ENCODE data around the gene WEE2. TPM values are rescaled to one million over a fixed set of nuclear protein-coding genes. Genes with fewer than 3 reads are reported as not detected.

Gene WEE2
- total RNA-seq (2014; rRNA removed; shearing (Covaris generic)) = 0.76 TPM in 1 of 2 replicates, not detected in the other

DNA sequence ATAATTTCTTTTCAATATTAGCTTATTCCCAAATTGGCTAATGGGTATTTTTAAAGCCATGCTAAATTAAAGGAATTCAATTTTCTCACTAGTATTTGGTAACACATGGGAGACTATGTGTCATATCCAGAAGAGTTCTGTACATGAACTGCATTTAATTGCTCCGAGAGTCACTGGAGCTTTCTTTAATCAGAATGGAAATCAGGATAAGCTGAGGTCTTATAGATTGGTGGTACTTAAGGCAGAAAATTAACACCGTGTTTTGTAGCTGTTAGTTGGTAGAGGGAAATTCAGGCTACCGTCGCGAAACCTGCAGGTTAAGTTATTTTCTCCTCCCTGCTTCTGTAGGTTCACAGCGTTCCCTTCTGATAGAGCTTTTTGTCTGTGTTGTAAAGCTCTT lies at the start of gene WEE2:
WEE2 (plus strand) TSS at position 3 of the 400 bp plus-strand sequence. CDS start 406 bp downstream, outside the sequence.
- H3K27me3 ChIP-seq (ENCODE audit: control insufficient read depth, insufficient read depth, low read length) = peaks cover under 1% of the 10 kb centered on the region; the same call in 1 of the 2 replicates
- H3K4me3 ChIP-seq (ENCODE audit: insufficient read depth, low read depth, low read length) = no peak within 1 kb of the TSS
- H3K36me3 ChIP-seq (replicated peaks; ENCODE audit: control insufficient read depth, insufficient read depth, low read length) = no peaks in the 10 kb centered on the region
- DNase-seq = no peak

- no peak for DNase-seq
- no peak overlapping the region for H3K4me3 ChIP-seq (ENCODE audit: insufficient read depth, low read depth, low read length)
- peaks cover 10% of the 10 kb centered on the region for H3K36me3 ChIP-seq (replicated peaks; ENCODE audit: control insufficient read depth, insufficient read depth, low read length)
- no peaks in the 10 kb centered on the region for H3K27me3 ChIP-seq (ENCODE audit: control insufficient read depth, insufficient read depth, low read length)
These were observed 48.7 kb upstream of the WEE2 start for GRCh38 chr7:141659501-141659900.

DNA sequence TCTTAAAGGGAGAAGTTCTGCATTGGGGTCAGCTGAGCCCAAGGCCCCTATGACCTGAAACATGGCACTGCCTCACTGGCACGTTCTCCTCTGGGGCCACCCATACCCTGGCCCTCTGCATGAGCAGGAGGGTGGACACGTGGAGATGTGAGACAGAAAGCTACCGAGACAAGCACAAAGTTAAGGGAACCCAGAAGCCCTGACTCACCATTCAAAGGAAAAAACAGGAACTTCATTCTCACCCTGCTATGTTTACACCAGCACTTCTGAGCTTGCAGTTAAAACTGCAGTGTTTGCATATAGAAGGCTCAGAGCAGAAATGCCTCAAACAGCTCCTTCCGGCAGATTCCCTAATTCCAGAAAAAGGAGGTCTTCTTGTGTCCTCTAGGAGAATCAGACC lies 47.9 kb upstream of the WEE2 start:
- H3K27me3 ChIP-seq (ENCODE audit: control insufficient read depth, insufficient read depth, low read length) = no peaks in the 10 kb centered on the region
- DNase-seq = no peak
- no peak overlapping the region for H3K4me3 ChIP-seq (ENCODE audit: insufficient read depth, low read depth, low read length)
- peaks cover 13% of the 10 kb centered on the region for H3K36me3 ChIP-seq (replicated peaks; ENCODE audit: control insufficient read depth, insufficient read depth, low read length)

GRCh38 chr7:141663081-141663849 lies 44.9 kb upstream of the WEE2 start:
- Histone ChIP-seq H3K36me3 (replicated peaks; ENCODE audit: control insufficient read depth, insufficient read depth, low read length) (peaks cover 11% of the 10 kb centered on the region), H3K4me3 (ENCODE audit: insufficient read depth, low read depth, low read length) (no peak overlapping the region), H3K27me3 (ENCODE audit: control insufficient read depth, insufficient read depth, low read length) (no peaks in the 10 kb centered on the region)
- no peak for DNase-seq

DNA sequence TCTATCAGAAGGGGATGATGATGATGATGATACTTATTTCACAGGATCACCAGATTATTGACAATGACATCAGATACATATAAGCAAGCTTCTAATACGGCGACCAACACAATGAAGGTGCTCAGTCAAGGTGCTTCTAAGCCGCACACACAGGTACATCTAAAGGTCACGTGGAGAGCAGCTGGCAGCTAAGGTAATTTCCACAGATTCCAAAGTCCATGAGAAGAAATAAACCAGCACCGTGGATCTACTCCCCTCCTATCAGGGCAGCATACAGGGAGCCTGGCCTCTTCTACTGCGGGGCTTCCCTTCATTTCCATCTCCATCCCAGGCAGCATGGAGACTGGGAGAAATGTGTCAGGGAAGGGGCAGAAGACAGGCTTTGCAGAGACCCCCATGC lies 43.7 kb upstream of the WEE2 start:
- no peak for DNase-seq
- H3K27me3 ChIP-seq (ENCODE audit: control insufficient read depth, insufficient read depth, low read length) = no peaks in the 10 kb centered on the region
- peaks cover 11% of the 10 kb centered on the region for H3K36me3 ChIP-seq (replicated peaks; ENCODE audit: control insufficient read depth, insufficient read depth, low read length)
- no peak overlapping the region for H3K4me3 ChIP-seq (ENCODE audit: insufficient read depth, low read depth, low read length)

GRCh38 chr7:141665208-141666035 lies 42.7 kb upstream of the WEE2 start:
- Histone ChIP-seq H3K4me3 (ENCODE audit: insufficient read depth, low read depth, low read length) (no peak overlapping the region), H3K36me3 (replicated peaks; ENCODE audit: control insufficient read depth, insufficient read depth, low read length) (peaks cover 11% of the 10 kb centered on the region), H3K27me3 (ENCODE audit: control insufficient read depth, insufficient read depth, low read length) (no peaks in the 10 kb centered on the region)
- no peak for DNase-seq

GRCh38 chr7:141666071-141666470 lies 42.1 kb upstream of the WEE2 start:
- H3K27me3 ChIP-seq (ENCODE audit: control insufficient read depth, insufficient read depth, low read length) = no peaks in the 10 kb centered on the region
- peaks cover 10% of the 10 kb centered on the region for H3K36me3 ChIP-seq (replicated peaks; ENCODE audit: control insufficient read depth, insufficient read depth, low read length)
- no peak for DNase-seq
- H3K4me3 ChIP-seq (ENCODE audit: insufficient read depth, low read depth, low read length) = no peak overlapping the region

DNA sequence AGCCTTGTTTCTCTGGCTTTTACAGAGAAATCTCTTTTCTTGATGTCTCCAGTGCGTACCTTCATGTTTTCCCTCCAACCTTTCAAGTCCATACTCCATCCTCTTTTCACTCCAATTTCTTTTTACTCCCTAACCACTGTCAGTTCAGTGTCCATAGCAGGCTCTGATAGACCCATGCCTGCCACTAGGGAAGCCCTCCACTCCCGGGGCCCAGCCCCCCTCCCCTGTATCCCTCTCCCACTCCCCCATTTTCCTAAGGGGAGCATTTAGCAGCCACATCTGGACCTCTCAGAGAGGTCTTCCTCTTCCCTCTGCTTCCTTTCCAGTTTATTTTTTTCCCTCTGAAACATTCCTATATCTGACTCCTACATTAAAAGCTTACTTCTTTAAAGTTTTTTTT lies 39.3 kb upstream of the WEE2 start:
- no peak overlapping the region for H3K4me3 ChIP-seq (ENCODE audit: insufficient read depth, low read depth, low read length)
- H3K27me3 ChIP-seq (ENCODE audit: control insufficient read depth, insufficient read depth, low read length) = no peaks in the 10 kb centered on the region
- DNase-seq = peak; percentile 49
- H3K36me3 ChIP-seq (replicated peaks; ENCODE audit: control insufficient read depth, insufficient read depth, low read length) = peaks cover 4% of the 10 kb centered on the region

- H3K27me3 ChIP-seq (ENCODE audit: control insufficient read depth, insufficient read depth, low read length) = no peaks in the 10 kb centered on the region
- no peaks in the 10 kb centered on the region; the same call in 1 of the 2 replicates for H3K36me3 ChIP-seq (replicated peaks; ENCODE audit: control insufficient read depth, insufficient read depth, low read length)
These were observed 36.3 kb upstream of the WEE2 start for GRCh38 chr7:141671705-141672496.

GRCh38 chr7:141673346-141673745 lies 34.8 kb upstream of the WEE2 start:
- no peaks in the 10 kb centered on the region; the same call in 1 of the 2 replicates for H3K36me3 ChIP-seq (replicated peaks; ENCODE audit: control insufficient read depth, insufficient read depth, low read length)
- no peak for DNase-seq
- no peaks in the 10 kb centered on the region for H3K27me3 ChIP-seq (ENCODE audit: control insufficient read depth, insufficient read depth, low read length)
- H3K4me3 ChIP-seq (ENCODE audit: insufficient read depth, low read depth, low read length) = no peak overlapping the region

More at GRCh38 chr7:141671705-141672496, 36.3 kb upstream of the WEE2 start:
- H3K4me3 ChIP-seq (ENCODE audit: insufficient read depth, low read depth, low read length) = no peak overlapping the region
- no peak for DNase-seq

DNA sequence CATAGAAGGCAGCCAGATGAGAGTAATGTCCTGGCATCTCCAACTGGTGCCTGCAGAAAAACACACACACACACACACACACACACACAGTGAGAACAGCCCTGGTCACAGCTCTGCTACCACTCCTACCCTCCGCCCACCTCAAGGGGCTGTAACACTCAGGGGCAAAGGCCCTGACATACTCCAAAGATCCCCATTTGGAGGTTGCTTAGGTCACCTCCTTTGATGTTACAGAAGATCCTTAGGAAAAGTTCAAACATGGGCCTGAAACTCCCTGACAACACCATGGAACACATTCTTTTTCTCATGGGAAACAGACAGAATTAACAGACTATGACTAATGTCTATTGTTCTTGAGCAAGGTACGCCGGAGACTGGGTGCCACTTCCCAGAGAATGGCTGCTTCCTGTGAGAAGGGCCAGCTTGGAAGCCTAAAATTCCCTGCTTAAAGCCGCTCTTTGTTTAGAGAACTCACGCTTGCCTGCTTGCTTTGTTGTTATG lies 33.9 kb upstream of the WEE2 start:
- Histone ChIP-seq H3K27me3 (ENCODE audit: control insufficient read depth, insufficient read depth, low read length) (no peaks in the 10 kb centered on the region), H3K36me3 (replicated peaks; ENCODE audit: control insufficient read depth, insufficient read depth, low read length) (no peaks in the 10 kb centered on the region; the same call in 1 of the 2 replicates), H3K4me3 (ENCODE audit: insufficient read depth, low read depth, low read length) (no peak overlapping the region)
- DNase-seq = peak; percentile 42

GRCh38 chr7:141674702-141675101 lies 33.5 kb upstream of the WEE2 start:
- Histone ChIP-seq H3K27me3 (ENCODE audit: control insufficient read depth, insufficient read depth, low read length) (no peaks in the 10 kb centered on the region), H3K36me3 (replicated peaks; ENCODE audit: control insufficient read depth, insufficient read depth, low read length) (no peaks in the 10 kb centered on the region; the same call in 1 of the 2 replicates), H3K4me3 (ENCODE audit: insufficient read depth, low read depth, low read length) (no peak overlapping the region)
- DNase-seq = peak; percentile 88

DNA sequence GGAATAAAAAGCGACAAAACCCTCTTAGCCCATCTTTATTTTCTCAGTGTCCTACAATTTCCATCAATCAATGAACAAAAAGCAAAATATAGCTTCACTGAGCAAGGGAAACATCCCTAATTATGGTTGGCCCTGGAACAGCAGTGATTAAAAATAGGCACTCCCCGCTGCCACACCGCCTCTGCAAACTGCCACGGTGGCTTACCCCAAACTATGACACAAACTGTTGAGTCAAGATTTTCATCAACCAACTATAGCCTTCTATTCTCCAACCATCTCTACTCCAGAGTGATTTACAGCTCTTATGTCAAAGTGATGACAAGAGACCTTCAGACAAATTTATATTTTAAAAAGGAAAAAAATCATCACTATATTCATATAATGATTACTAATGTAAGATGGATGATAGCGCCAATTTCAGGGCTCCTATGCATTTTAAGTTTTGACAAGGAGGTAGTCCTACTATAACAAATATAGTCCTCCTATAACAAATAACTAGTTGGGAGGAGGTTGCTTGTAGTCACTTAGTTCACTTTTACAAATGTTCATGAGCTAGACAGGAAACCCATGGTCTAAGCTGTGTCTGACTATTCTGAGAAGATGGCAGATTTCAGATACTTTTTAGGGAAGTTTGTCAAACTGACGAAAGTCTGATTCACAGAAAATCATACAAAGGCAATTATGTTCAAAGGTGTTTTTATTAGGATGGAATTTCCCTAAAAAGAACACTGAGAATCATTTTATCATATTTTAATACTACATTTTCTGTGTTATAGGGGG lies 32.5 kb upstream of the WEE2 start:
- H3K27me3 ChIP-seq (ENCODE audit: control insufficient read depth, insufficient read depth, low read length) = no peaks in the 10 kb centered on the region
- no peak overlapping the region for H3K4me3 ChIP-seq (ENCODE audit: insufficient read depth, low read depth, low read length)
- no peaks in the 10 kb centered on the region; the same call in none of the 2 replicates for H3K36me3 ChIP-seq (replicated peaks; ENCODE audit: control insufficient read depth, insufficient read depth, low read length)
- no peak for DNase-seq
